Stimulated activated CD4-positive, alpha-beta T cell treated with anti-CD3 and anti-CD28 coated beads, Interleukin-4, amount 100 ng/mL, for 1 hour (primary cell): ENCODE measurements around the gene NPIPA3.
"Not testable (repeated sequence)": the region's sequence is repeated elsewhere in the genome, so short reads cannot be mapped to it uniquely, and the experiment has no call there.

ENCODE experiments used
- DNase-seq: peaks from one replicate; pipeline ENCODE4 v3.0.0-alpha.2; 2020

The NPIPA3 gene

GRCh38 chr16:14703156-14704011, at the start of gene NPIPA3:
NPIPA3 (plus strand) TSS chr16:14703411; CDS start chr16:14708944, 5,533 bp downstream.
- DNase-seq: not testable (repeated sequence)

- DNase-seq: no peak
Observed at GRCh38 chr16:14658063-14658462, 45.1 kb upstream of the NPIPA3 start.

- DNase-seq: no peak
Observed at GRCh38 chr16:14667347-14668266, 35.6 kb upstream of the NPIPA3 start.

- no peak for DNase-seq
Observed at GRCh38 chr16:14668556-14669223, 34.5 kb upstream of the NPIPA3 start.

GRCh38 chr16:14669776-14670175, 33.4 kb upstream of the NPIPA3 start:
- DNase-seq: no peak

GRCh38 chr16:14672403-14672971, 30.7 kb upstream of the NPIPA3 start:
- DNase-seq: no peak

GRCh38 chr16:14676633-14677032, 26.6 kb upstream of the NPIPA3 start:
- no peak for DNase-seq

- no peak for DNase-seq
Observed at GRCh38 chr16:14677627-14678026, 25.6 kb upstream of the NPIPA3 start.

- DNase-seq: no peak
Observed at GRCh38 chr16:14678748-14679497, 24.3 kb upstream of the NPIPA3 start.

GRCh38 chr16:14680396-14680795, 22.8 kb upstream of the NPIPA3 start:
- not testable (repeated sequence) for DNase-seq

GRCh38 chr16:14681115-14681514, 22.1 kb upstream of the NPIPA3 start:
- DNase-seq: no peak

- DNase-seq: no peak
Observed at GRCh38 chr16:14682121-14682520, 21.1 kb upstream of the NPIPA3 start.

- DNase-seq: not testable (repeated sequence)
Observed at GRCh38 chr16:14685870-14686793, 17.1 kb upstream of the NPIPA3 start.

- DNase-seq: not testable (repeated sequence)
Observed at GRCh38 chr16:14694129-14694528, 9.1 kb upstream of the NPIPA3 start, which contains the start of gene PLA2G10. PLA2G10 (minus strand) TSS chr16:14694308; CDS start chr16:14694229, 79 bp downstream.

- not testable (repeated sequence) for DNase-seq
Observed at GRCh38 chr16:14701859-14702258, 1.4 kb upstream of the NPIPA3 start.

GRCh38 chr16:14702672-14703071, 539 bp upstream of the NPIPA3 start:
- not testable (repeated sequence) for DNase-seq

GRCh38 chr16:14733233-14733632, 30.0 kb downstream of the NPIPA3 start:
- not testable (repeated sequence) for DNase-seq

GRCh38 chr16:14740832-14741385, 37.7 kb downstream of the NPIPA3 start:
- not testable (repeated sequence) for DNase-seq

GRCh38 chr16:14741794-14742193, 38.6 kb downstream of the NPIPA3 start:
- DNase-seq: not testable (repeated sequence)
